ENCODE data around the gene GABPB2.
"Not testable (repeated sequence)": the region's sequence is repeated elsewhere in the genome, so short reads cannot be mapped to it uniquely, and the experiment has no call there.

The GABPB2 gene

GRCh38 chr1:151072224-151072623 lies 1.7 kb downstream of the GABPB2 start:
- no peak for TF ChIP-seq CTCF (conservative IDR thresholded peaks at IDR 0.05)
- no peak overlapping the region for H3K27ac ChIP-seq

- H3K27ac ChIP-seq: no peak overlapping the region
- TF ChIP-seq CTCF (conservative IDR thresholded peaks at IDR 0.05): no peak
Measured at GRCh38 chr1:151085953-151086559, 15.5 kb downstream of the GABPB2 start.

- H3K27ac ChIP-seq: not testable (repeated sequence)
Measured at GRCh38 chr1:151097426-151097825, 26.9 kb downstream of the GABPB2 start.

- H3K27ac ChIP-seq: no peak overlapping the region
- TF ChIP-seq CTCF (conservative IDR thresholded peaks at IDR 0.05): no peak
Measured at GRCh38 chr1:151098126-151098525, 27.6 kb downstream of the GABPB2 start.

GRCh38 chr1:151104630-151105029 lies 34.1 kb downstream of the GABPB2 start:
- no peak for TF ChIP-seq CTCF (conservative IDR thresholded peaks at IDR 0.05)
- no peak overlapping the region for H3K27ac ChIP-seq

- TF ChIP-seq CTCF (conservative IDR thresholded peaks at IDR 0.05): no peak
Measured at GRCh38 chr1:151106894-151107293, 36.3 kb downstream of the GABPB2 start.

GRCh38 chr1:151108331-151108730 lies 37.8 kb downstream of the GABPB2 start:
- no peak for TF ChIP-seq CTCF (conservative IDR thresholded peaks at IDR 0.05)
- H3K27ac ChIP-seq: no peak overlapping the region

More at GRCh38 chr1:151106894-151107293, 36.3 kb downstream of the GABPB2 start:
- H3K27ac ChIP-seq: no peak overlapping the region

GRCh38 chr1:151113877-151114276 lies 43.3 kb downstream of the GABPB2 start:
- H3K27ac ChIP-seq: no peak overlapping the region
- no peak for TF ChIP-seq CTCF (conservative IDR thresholded peaks at IDR 0.05)
